Esophagus squamous epithelium (tissue), 5 donors: ENCODE results near the gene PPM1F. TPM values are rescaled to one million over a fixed set of nuclear protein-coding genes. Genes with fewer than 3 reads are reported as not detected.

Experiments used
- DNase-seq: peaks from one replicate; lab custom pipeline; 2025; lab: John Stamatoyannopoulos, UW
- H3K27ac ChIP-seq, 4 donors: fragments of 200-600 bp; sonication (generic); one replicate each; pipeline ENCODE4 v1.5.1; 2016 to 2019; ENCODE audit warnings: mild to moderate bottlenecking in 1 of 4
- H3K27me3 ChIP-seq, 4 donors: fragments of 200-600 bp; sonication (generic); 1 replicate in 3 of 4; 2 replicates in 1 of 4; pipeline versions ENCODE4 v1.5.1 to v1.6.0; 2017 to 2021; ENCODE audit warnings: antibody characterized with exemption in 1 of 4
- H3K36me3 ChIP-seq, 3 donors: fragments of 200-600 bp; sonication (generic); one replicate each; pipeline ENCODE4 v1.5.1; 2016 to 2019
- H3K4me1 ChIP-seq, 3 donors: fragments of 200-600 bp; sonication (generic); one replicate each; pipeline ENCODE4 v1.5.1; 2017 to 2019
- H3K4me3 ChIP-seq, 4 donors: fragments of 200-600 bp; sonication (generic); 1 replicate in 3 of 4; 2 replicates in 1 of 4; pipeline ENCODE4 v1.5.1; 2016 to 2019; ENCODE audit warnings: mild to moderate bottlenecking in 2 of 4, moderate library complexity in 1 of 4
- H3K9me3 ChIP-seq, 3 donors: fragments of 200-600 bp; sonication (generic); one replicate each; pipeline ENCODE4 v1.5.1; 2016 to 2019
- POLR2A ChIP-seq, 4 donors: fragments of 450-650 bp; IDR thresholded peaks; one replicate each; pipeline ENCODE4 v1.6.1; 2017; ENCODE audit warnings: antibody characterized with exemption in 4 of 4, mild to moderate bottlenecking in 4 of 4, moderate library complexity in 3 of 4
- WGBS, 2 donors: methylation state at CpG; one replicate each; pipeline ENCODE4 v1.1.5; 2018; 5-methylcytosine and 5-hydroxymethylcytosine counted together
- intact Hi-C: fragments of 100-400 bp; cut with DNase I; formaldehyde crosslinking; loops from one replicate; pipeline ENCODE4 v1.15.0; 2022
- total RNA-seq, 4 donors: library from RNA; depleted of rRNA; stranded (reverse); fragments of >200 nt; gene quantifications; one replicate each; pipeline ENCODE4 v1.1.0, GENCODE V29; 2016
- TF ChIP-seq, protein P1 (sequence below), 6 experiments: fragments of 450-650 bp in 4 of 6; fragments of 200-600 bp in 2 of 6; sonication (generic) in 2 of 6; IDR thresholded peaks; one replicate each; pipeline ENCODE4 v1.5.1; 2016 to 2019; ENCODE audit warnings: antibody characterized with exemption in 6 of 6, mild to moderate bottlenecking in 4 of 6, moderate library complexity in 4 of 6
- donor health status: DM: yes; HTN: yes; CAD: no.

Gene PPM1F
- total RNA-seq, 4 donors from 2014 or later, result 22.2 to 39.7 (median 25.9) TPM

DNA sequence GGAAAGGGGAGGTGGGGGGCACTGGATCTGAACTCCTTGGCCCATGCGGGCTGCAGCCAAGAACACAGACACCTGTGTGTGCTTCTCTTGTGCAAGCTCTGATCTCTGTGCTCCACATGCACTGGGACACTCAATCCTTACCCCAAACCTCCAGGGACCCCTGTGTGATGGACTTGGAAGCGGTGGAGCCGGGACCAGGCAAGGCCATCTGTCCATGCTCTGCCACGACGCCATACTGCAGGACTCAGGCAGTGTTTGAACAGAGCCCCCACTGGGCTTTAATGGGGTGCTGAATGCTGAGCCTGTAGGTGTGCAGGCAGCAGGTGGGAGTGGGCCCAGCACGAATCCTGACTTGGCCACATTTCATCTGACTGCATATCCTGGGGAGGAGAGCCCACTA, 23.4 kb downstream of the PPM1F start:
- TF ChIP-seq, protein P1, sequence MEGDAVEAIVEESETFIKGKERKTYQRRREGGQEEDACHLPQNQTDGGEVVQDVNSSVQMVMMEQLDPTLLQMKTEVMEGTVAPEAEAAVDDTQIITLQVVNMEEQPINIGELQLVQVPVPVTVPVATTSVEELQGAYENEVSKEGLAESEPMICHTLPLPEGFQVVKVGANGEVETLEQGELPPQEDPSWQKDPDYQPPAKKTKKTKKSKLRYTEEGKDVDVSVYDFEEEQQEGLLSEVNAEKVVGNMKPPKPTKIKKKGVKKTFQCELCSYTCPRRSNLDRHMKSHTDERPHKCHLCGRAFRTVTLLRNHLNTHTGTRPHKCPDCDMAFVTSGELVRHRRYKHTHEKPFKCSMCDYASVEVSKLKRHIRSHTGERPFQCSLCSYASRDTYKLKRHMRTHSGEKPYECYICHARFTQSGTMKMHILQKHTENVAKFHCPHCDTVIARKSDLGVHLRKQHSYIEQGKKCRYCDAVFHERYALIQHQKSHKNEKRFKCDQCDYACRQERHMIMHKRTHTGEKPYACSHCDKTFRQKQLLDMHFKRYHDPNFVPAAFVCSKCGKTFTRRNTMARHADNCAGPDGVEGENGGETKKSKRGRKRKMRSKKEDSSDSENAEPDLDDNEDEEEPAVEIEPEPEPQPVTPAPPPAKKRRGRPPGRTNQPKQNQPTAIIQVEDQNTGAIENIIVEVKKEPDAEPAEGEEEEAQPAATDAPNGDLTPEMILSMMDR (IDR thresholded peaks at IDR 0.05), result no peak
- TF ChIP-seq POLR2A (IDR thresholded peaks at IDR 0.05), result no peak
- no peaks in the 10 kb centered on the region for H3K9me3 ChIP-seq
- intact Hi-C loops, result no loop called here
- no peaks in the 10 kb centered on the region for H3K27me3 ChIP-seq
- H3K4me3 ChIP-seq, result no peak overlapping the region
- H3K27ac ChIP-seq, result no peak overlapping the region
- peaks cover 29 to 100% (median 69%) of the 10 kb centered on the region in 3 donors for H3K36me3 ChIP-seq
- no peak for DNase-seq
- H3K4me1 ChIP-seq, result no peaks in the 10 kb centered on the region
- 75% methylated on average over 4 of the region's 6 CpGs; no CpG with 5 or more reads in 1 of the 2 donors for whole genome bisulfite sequencing, 2 donors

DNA sequence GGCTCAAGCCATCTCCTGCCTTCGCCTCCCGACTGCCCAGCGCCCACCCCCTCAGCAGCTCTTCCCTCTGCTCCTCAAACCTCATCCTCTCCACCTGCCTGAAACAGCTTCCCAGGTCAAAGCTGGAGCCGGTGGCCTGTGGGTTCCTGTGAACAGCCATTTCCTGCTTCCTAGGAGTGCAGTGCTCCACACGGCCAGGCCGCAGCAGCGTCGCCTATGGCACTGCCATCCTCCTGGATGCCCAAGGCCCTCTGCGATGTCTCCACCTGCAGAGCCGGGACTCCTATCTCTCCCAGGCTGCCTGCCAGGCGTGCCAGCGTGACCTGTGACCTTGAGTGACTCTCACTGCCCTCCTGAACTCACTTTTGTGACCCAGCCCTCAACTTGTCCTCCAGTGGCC, 24.6 kb downstream of the PPM1F start:
- TF ChIP-seq, protein P1 (IDR thresholded peaks at IDR 0.05), result no peak
- no peak for TF ChIP-seq POLR2A (IDR thresholded peaks at IDR 0.05)
- Histone ChIP-seq H3K27me3 (no peaks in the 10 kb centered on the region), H3K27ac (no peak overlapping the region), H3K4me1 (no peaks in the 10 kb centered on the region), H3K9me3 (no peaks in the 10 kb centered on the region), H3K36me3 (peaks cover 25 to 100% (median 61%) of the 10 kb centered on the region in 3 donors), H3K4me3 (no peak overlapping the region)
- no peak for DNase-seq
- intact Hi-C loops, result no loop called here
- WGBS, 2 donors, result 69% methylated on average over 3 of the region's 12 CpGs; no CpG with 5 or more reads in 1 of the 2 donors

DNA sequence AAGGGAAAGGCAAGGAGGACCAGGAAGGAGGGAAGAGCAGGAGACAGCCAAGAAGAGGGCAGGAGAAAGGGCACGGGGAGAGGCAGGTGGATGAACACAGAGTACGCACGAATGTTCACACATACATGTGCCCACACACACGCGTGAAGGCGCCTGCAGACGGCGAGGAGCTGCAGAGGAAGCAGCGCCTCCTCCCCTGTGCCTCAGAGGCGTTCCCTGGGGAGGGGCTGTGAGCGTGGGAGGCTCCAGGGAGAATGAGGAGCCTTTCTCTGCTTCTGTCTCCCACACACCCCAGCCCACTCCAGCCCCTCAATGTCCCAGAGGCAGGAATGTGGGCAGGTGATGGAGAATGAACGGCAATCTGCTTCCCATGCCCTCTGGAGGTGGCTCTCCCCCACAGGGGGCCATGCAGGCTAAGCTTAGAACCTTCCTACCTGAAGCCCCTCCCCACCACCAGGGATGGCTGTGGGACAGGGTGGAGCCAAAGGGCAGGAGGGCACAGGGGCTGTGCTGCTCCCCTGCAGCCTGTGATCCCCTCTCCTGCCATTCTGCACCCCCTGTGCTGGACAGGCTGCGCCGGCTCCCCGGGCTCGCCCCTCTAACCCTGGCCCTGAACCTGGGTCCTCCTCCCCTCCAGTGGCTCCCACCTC, 25.3 kb downstream of the PPM1F start:
- no peaks in the 10 kb centered on the region for H3K27me3 ChIP-seq
- H3K36me3 ChIP-seq, result peaks cover 26 to 100% (median 57%) of the 10 kb centered on the region in 3 donors
- no peaks in the 10 kb centered on the region for H3K9me3 ChIP-seq
- H3K4me3 ChIP-seq, result no peak overlapping the region
- no peak for DNase-seq
- H3K27ac ChIP-seq, result no peak overlapping the region
- 82 to 90% methylated on average over 13 to 14 of the region's 16 CpGs for WGBS, 2 donors
- H3K4me1 ChIP-seq, result no peaks in the 10 kb centered on the region
- intact Hi-C loops, result no loop called here
- TF ChIP-seq, protein P1 (IDR thresholded peaks at IDR 0.05), result no peak
- TF ChIP-seq POLR2A (IDR thresholded peaks at IDR 0.05), result no peak

DNA sequence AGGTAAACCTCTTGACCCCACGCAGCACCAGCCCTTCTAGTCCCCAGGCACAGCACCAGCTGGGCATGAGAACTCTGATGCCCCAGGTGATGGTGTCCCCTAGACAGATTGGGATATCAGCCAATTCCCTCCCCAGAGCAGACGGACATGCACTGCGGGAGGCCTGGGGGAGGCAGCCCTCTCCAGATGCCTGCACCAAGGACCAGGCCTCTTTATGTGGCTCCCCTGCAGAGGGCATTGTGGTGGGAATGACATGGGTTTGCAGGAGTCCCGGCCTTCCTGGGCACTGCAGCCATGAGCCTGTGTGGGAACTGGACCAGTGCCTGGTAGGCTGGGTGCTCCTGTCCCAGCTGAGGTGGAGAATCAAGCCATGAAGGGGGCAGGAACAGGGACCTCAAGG, 25.9 kb downstream of the PPM1F start:
- intact Hi-C loops, result no loop called here
- TF ChIP-seq POLR2A (IDR thresholded peaks at IDR 0.05), result no peak
- TF ChIP-seq, protein P1 (IDR thresholded peaks at IDR 0.05), result no peak
- H3K36me3 ChIP-seq, result peaks cover 26 to 100% (median 52%) of the 10 kb centered on the region in 3 donors
- no peaks in the 10 kb centered on the region for H3K9me3 ChIP-seq
- WGBS, 2 donors, result 80% methylated on average over 3 of the region's 4 CpGs; no CpG with 5 or more reads in 1 of the 2 donors
- H3K27ac ChIP-seq, result no peak overlapping the region
- no peak for DNase-seq
- H3K27me3 ChIP-seq, result no peaks in the 10 kb centered on the region
- H3K4me3 ChIP-seq, result no peak overlapping the region
- peaks cover 0 to 1% (median 0%) of the 10 kb centered on the region in 3 donors for H3K4me1 ChIP-seq

DNA sequence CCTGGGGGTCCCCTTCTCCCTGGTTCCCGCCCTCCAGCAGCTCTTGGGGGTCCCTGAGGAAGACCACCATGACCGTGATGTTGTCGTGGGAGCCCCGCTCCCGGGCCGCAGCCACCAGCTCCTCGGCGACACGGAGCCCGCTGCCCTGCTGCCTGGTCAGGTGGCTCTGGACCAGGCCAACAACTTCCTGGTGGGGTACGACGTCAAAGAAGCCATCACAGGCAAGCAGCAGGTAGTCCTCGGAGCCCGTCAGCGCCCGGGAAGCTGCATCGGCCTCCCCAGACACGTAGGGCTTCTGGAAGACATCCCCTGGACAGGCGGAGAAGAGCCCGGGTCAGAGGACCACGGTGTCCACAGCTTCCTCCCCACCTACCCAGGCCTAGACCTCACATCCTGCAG, 29.5 kb downstream of the PPM1F start:
- Histone ChIP-seq H3K4me3 (no peak overlapping the region), H3K36me3 (peaks cover 12 to 97% (median 27%) of the 10 kb centered on the region in 3 donors), H3K27me3 (no peaks in the 10 kb centered on the region), H3K27ac (no peak overlapping the region), H3K9me3 (no peaks in the 10 kb centered on the region), H3K4me1 (peaks cover 0 to 21% (median 0%) of the 10 kb centered on the region in 3 donors)
- intact Hi-C loops, result no loop called here
- WGBS, 2 donors, result 79% methylated on average over 7 of the region's 21 CpGs; no CpG with 5 or more reads in 1 of the 2 donors
- TF ChIP-seq POLR2A (IDR thresholded peaks at IDR 0.05), result no peak
- TF ChIP-seq, protein P1 (IDR thresholded peaks at IDR 0.05), result no peak
- no peak for DNase-seq
